GM19468 (cell line): ENCODE measurements around the gene ZMYM2.
"Not testable (repeated sequence)": the region's sequence is repeated elsewhere in the genome, so short reads cannot be mapped to it uniquely, and the experiment has no call there.

ENCODE experiments used
- ATAC-seq: cut with Tn5 transposase; IDR thresholded peaks from one replicate; pipeline ENCODE4 v1.9.1; 2021; ENCODE audit warnings: mild to moderate bottlenecking, moderate library complexity, moderate number of reproducible peaks; ENCODE audit not compliant: unreplicated experiment; ENCODE audit errors: extremely low read depth

ZMYM2 gene

DNA sequence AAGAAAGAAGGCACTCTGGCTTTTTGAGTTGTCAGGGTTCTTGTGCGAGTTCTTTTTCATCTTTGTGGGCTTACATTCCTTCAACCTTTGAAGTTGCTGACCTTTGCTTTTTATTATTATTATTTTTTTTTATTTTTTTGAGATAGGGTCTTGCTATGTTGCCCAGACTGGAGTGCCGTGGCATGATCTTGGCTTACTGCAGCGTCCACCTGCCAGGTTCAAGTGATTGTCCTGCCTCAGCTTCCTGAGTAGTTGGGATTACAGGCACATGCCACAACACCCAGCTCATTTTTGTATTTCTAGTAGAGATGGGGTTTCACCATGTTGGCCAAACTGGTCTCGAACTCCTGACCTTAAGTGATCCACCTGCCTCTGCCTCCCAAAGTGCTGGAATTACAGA is 84.1 kb downstream of the ZMYM2 start:
- ATAC-seq, result not testable (repeated sequence)

DNA sequence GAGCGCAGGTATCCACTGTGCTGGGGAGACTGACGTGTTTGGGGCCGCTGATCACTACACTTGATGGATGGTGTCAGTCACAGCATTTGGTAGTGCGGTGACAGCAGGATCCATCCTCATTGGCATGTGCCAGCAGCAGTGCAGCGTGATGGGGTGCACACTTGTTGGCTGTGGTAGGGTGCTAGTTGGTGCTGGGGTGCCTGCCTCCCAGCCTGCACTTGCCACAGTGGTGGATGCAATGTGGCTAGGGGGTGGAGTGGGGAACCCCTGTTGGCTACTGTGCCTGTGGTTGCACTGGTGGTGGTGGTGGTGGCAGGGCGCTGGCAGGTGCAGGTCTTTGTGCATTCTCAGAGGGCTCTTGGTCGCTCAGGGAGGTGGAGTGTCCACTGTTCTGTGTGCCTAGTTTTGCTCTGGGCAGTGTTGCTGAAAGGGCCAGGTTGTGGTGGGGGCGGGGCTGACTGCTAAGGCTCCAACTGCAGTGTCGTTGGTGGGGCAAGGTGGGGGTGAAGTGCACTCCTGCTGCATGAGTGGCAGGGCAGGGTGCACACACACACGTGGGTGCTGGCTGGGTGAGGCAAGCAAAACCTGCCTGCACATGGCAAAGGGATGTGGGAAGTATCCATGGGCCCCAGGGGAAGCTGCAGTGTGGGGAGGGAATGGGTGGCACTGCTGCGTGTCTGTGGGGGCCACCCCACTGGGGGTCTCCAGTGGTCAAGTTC is 84.8 kb downstream of the ZMYM2 start:
- ATAC-seq, result no peak

GRCh38 chr13:20044086-20044485 is 85.6 kb downstream of the ZMYM2 start:
- ATAC-seq, result no peak

DNA sequence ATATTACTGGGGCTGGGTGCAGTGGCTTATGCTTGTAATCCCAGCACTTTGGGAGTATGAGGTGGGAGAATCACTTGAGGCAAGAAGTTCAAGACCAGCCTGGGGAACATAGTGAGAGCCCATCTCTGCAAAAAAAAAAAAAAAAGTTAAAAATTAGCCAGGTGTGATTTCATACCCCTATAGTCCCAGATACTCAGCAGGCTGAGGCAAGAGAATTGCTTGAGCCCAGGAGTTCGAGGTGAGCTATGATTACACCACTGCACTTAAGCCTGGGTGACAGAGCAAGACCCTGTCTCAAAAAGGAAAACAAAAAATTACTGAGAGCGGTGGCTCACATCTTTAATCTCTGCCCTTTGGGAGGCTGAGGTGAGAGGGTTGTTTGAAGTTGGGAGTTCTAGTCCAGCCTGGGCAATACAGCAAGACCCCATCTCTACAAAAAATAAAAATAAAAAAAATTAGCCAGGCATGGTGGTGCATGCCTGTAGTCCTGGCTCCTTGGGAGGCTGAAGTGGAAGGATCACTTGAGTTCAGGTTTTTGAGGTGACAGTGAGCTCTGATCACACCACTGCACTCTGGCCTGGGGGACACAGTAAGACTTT is 87.5 kb downstream of the ZMYM2 start:
- ATAC-seq, result no peak

- ATAC-seq, result no peak
Measured at GRCh38 chr13:20049558-20050473, 91.3 kb downstream of the ZMYM2 start.

DNA sequence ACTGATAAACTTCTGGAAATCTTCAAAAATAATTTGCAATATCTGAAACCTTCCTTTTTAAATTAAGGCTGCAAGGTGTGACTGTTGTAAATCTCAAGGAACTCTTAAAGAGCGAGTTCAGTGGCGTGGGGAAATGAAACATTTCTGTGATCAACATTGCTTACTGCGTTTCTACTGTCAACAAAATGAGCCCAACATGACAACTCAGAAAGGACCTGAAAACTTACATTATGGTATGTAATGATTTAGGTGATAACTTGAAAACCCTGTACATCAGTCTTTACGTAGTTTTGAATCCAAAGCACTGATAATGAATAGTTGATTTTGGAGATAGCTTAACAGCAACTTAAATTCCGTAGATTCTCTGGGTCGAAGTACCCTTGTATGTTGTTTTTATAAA is 92.8 kb downstream of the ZMYM2 start:
- ATAC-seq, result no peak

GRCh38 chr13:20053016-20053415 is 94.5 kb downstream of the ZMYM2 start:
- ATAC-seq, result no peak

DNA sequence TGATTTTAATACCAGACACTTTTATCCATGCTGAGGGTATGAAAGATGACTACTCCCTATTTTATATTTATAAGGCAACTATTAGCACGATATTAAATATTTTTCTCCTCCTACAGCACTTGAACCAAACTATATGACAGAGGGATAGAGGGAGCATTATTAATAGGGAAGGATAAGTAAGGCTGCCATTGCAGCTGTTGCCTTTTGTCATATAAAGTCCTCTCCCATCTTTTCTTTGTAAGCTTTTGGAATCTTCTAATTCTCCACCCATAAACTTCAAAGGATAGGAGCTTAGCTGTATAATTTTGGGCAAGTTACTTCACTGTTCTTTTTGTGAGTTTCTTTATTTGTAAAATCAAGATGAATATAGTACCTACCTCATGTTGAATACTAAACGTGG is 95.4 kb downstream of the ZMYM2 start:
- no peak for ATAC-seq

DNA sequence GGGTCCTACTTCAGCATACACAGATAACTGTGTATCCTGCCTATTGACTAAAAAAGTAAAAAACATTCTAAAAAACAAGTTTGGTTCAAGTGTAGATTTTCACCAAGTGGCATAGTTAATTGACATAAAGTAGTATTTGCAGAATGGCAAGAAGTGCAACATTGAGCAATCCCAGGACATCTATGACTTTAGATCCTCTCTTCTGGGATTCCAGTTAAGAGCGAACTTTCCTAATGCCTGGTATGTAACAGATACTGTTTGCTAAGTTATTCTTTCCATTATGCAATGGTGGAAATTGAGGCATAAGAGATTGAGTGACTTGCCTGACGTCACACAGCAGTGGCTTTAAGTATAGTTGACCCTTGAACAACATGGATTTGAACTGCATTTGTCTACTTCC is 96.1 kb downstream of the ZMYM2 start:
- ATAC-seq, result no peak

GRCh38 chr13:20057214-20057613 is 98.7 kb downstream of the ZMYM2 start:
- no peak for ATAC-seq

- no peak for ATAC-seq
Measured at GRCh38 chr13:20057963-20058362, 99.4 kb downstream of the ZMYM2 start.

DNA sequence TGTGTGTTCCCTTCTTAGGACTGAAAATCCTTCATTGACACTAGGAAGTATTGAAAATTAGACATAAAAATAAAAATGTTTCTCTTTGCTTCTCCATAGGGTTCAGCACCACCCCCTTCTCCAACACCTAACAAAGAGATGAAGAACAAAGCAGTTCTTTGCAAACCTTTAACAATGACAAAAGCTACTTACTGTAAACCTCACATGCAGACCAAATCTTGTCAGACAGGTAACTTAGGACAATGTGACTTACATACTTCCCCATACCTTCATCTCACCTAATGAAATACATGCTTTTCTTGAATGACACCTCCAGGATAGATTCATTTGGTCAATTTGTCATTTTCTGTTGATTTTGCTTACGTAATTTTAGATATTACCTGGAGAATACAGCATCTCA is 99.9 kb downstream of the ZMYM2 start:
- ATAC-seq, result no peak

DNA sequence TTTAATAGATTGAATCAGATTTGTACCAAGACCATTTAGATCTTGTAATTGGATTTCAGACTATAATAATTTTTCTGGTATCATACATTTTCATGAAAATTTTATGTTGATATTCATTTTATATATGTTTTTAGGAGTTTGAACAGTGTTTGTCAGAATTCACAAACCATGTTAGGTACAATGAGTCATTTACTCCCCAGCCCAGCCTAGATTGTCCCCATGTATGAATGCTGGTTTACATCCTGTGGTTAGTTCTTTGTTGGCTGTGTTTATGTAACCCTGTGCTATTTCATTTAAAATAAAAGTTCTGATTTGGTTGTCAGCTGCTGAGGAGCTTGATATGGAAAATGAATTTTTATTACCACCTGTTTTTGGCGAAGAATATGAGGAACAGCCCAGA is 105.6 kb downstream of the ZMYM2 start:
- no peak for ATAC-seq

DNA sequence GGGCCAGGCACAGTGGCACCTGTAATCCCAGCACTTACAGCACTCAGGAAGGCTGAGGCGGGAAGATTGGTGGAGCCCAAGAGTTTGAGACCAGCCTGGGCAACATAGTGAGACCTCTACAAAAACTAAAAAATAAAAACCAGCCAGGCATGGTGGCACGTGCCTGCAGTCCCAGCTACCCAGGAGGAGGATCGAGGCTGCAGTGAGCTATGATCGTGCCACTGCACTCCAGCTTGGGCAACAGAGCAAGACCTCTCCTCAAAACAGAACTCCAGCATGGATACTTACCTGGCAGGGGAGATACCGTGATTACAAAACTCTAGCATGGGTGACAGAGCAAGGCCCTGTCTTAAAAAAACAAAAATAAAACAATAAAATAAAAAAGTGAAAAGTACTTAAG is 107.0 kb downstream of the ZMYM2 start:
- no peak for ATAC-seq

DNA sequence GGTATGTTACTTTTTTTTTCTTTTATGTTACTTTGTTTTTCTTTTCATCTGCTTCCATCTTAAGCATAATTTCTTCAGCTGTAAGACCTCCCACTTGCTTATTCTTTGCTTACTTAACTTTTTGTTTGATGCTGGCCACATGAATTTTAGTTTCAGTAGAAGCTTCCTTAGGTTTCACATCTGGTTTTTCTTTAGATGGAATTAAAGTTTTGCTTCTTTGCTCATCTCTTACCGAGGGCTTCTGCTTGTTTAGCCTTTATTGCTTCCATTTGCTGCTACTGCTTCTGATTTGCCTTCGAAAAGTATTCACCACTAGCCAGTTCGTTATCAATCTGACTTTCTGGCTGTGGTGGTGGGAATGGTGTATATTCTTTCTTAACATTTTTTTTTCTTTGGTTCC is 111.4 kb downstream of the ZMYM2 start:
- no peak for ATAC-seq

- ATAC-seq, result peak; percentile 45
Measured at GRCh38 chr13:20073775-20074174, 115.2 kb downstream of the ZMYM2 start.

DNA sequence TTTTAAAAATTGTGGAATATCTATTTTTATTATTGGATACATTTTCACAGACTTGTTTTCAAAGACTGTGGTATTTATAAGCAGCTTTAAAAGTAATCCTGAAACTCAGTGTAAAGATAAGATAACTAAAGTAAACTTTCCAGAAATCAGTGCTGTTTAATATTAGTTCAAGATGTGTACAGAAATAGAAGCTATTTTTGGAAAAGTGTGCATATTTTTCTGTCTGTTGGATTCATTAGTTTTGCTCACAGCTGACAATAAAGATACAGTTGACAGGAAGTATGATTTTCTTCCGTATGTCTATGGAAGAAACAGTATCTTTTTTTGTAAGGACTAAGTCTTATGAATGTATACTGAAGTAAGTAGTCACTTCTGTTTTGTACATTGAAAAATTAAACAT is 116.4 kb downstream of the ZMYM2 start:
- ATAC-seq, result no peak

- no peak for ATAC-seq
Measured at GRCh38 chr13:20077086-20077485, 118.6 kb downstream of the ZMYM2 start.

DNA sequence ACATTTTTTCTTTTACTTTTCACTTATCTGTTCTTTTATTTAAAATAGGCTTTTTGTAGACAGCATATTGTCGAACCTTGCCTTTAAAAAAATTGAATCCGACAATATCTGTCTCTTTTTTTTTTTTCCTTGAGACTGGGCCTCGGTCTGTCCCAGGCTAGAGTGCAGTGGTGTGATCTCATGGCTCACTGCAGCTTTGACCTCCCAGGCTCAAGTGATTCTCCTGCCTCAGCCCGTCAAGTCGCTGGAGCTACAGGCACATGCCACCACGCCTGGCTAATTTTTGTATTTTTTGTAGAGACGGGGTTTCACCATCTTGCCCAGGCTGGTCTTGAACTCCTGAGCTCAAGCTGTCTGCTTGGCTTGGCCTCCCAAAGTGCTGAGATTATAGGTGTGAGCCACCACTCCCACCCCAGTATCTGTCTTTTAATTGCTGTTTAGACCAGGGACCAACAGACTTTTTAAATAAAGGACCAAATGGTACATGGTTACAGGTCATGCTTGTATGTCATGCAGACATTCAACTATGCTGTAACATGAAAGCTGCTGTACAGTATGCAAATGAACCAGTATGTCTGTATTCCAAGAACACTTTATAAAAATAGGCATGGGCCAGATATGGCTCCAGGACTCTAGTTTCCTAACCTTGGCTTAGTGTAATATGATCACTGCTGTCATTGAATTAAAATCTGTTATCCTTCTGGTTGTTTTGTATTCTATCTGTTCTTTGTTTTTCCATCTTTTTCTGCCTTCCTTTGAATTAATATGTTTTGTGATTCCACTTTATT is 122.0 kb downstream of the ZMYM2 start:
- no peak for ATAC-seq

DNA sequence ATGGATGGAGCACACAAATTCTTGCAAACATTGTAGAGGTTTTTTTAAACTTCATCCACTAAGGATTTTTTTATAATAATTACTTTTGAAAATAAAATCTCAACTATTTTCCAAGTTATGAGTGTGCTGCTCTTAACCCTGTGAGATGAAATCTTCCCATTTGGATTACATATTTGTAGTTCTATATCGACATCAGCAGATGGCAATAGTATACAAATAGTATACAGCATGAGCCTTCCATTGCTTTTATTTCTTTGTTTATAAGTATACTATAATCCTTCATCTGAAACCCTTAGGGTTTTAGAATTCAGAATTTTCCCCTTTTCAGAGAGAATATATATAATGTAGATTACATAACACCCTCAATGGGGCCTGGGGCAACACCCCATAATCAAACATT is 131.8 kb downstream of the ZMYM2 start:
- no peak for ATAC-seq
